Astrocyte (in vitro differentiated cells and primary cell): ENCODE measurements around the gene PAM. TPM values are rescaled to one million over a fixed set of nuclear protein-coding genes. Genes with fewer than 3 reads are reported as not detected.

Experiments
- DNase-seq: peaks from one replicate; pipeline ENCODE4 v3.0.0-alpha.2; 2010; ENCODE audit warnings: low read depth
- FAIRE-seq: peaks from 2 replicates; lab custom pipeline; 2011; peaks lifted over from hg19 to GRCh38; lab: Jason Lieb, UNC
- H2AFZ ChIP-seq: 2 replicates; pipeline ENCODE4 v1.6.0; 2012; ENCODE audit warnings: low read depth, low read length, inconsistent platforms
- H3K27ac ChIP-seq: 2 replicates; pipeline ENCODE4 v1.5.1; 2011; ENCODE audit warnings: low read depth, low read length, inconsistent platforms
- H3K27me3 ChIP-seq: 2 replicates; pipeline ENCODE4 v1.6.0; 2011; ENCODE audit warnings: low read length, inconsistent platforms; ENCODE audit not compliant: insufficient read depth
- H3K36me3 ChIP-seq: 2 replicates; pipeline ENCODE4 v1.5.1; 2011; ENCODE audit warnings: low read length, inconsistent platforms; ENCODE audit not compliant: insufficient read depth
- H3K4me1 ChIP-seq: 2 replicates; pipeline ENCODE4 v1.5.1; 2011; ENCODE audit warnings: low read length, inconsistent platforms; ENCODE audit not compliant: insufficient read depth
- H3K4me2 ChIP-seq: 2 replicates; pipeline ENCODE4 v1.6.0; 2012; ENCODE audit warnings: low read length, inconsistent platforms
- H3K4me3 ChIP-seq: 2 replicates; pipeline ENCODE4 v1.5.1; 2011; ENCODE audit warnings: low read depth, mild to moderate bottlenecking, low read length, inconsistent platforms; ENCODE audit not compliant: insufficient read depth
- H3K79me2 ChIP-seq: 2 replicates; pipeline ENCODE4 v1.6.0; 2012; ENCODE audit warnings: mild to moderate bottlenecking, low read length, inconsistent platforms; ENCODE audit not compliant: insufficient read depth
- H3K9ac ChIP-seq: 2 replicates; pipeline ENCODE4 v1.6.0; 2012; ENCODE audit warnings: mild to moderate bottlenecking, low read length, inconsistent platforms
- H3K9me3 ChIP-seq: 2 replicates; pipeline ENCODE4 v1.5.1; 2012; ENCODE audit warnings: low read depth, mild to moderate bottlenecking, low read length, inconsistent platforms; ENCODE audit not compliant: insufficient read depth
- H4K20me1 ChIP-seq: 2 replicates; pipeline ENCODE4 v1.6.0; 2012; ENCODE audit warnings: low read length, inconsistent platforms; ENCODE audit not compliant: insufficient read depth
- H3K27ac Mint-ChIP-seq: one replicate; pipeline ENCODE4 v1.8.0; 2021; ENCODE audit warnings: mild to moderate bottlenecking, mixed read lengths; ENCODE audit not compliant: unreplicated experiment
- H3K27me3 Mint-ChIP-seq: one replicate; pipeline ENCODE4 v1.8.0; 2021; ENCODE audit warnings: low read depth, mixed read lengths; ENCODE audit not compliant: unreplicated experiment
- H3K36me3 Mint-ChIP-seq: one replicate; pipeline ENCODE4 v1.8.0; 2021; ENCODE audit warnings: low read depth, mixed read lengths; ENCODE audit not compliant: unreplicated experiment
- H3K4me1 Mint-ChIP-seq: one replicate; pipeline ENCODE4 v1.8.0; 2021; ENCODE audit warnings: low read depth, mixed read lengths; ENCODE audit not compliant: unreplicated experiment
- H3K4me3 Mint-ChIP-seq: one replicate; pipeline ENCODE4 v1.8.0; 2021; ENCODE audit warnings: mild to moderate bottlenecking, moderate library complexity, mixed read lengths; ENCODE audit not compliant: unreplicated experiment
- H3K9me3 Mint-ChIP-seq: one replicate; pipeline ENCODE4 v1.8.0; 2021; ENCODE audit warnings: mild to moderate bottlenecking, mixed read lengths; ENCODE audit not compliant: unreplicated experiment
- EZH2 ChIP-seq: IDR thresholded peaks from 2 replicates; pipeline ENCODE4 v1.6.1; 2012; ENCODE audit warnings: mild to moderate bottlenecking, low read length, inconsistent platforms; ENCODE audit not compliant: insufficient read depth
- total RNA-seq: library from RNA; stranded (reverse); gene quantifications from 2 replicates; pipeline ENCODE4 v1.2.1, GENCODE V29; 2021
- TF ChIP-seq, protein P1 (sequence below): IDR thresholded peaks from 2 replicates; pipeline ENCODE4 v1.5.1; 2011; ENCODE audit warnings: low read depth, mild to moderate bottlenecking, inconsistent platforms, low read length, moderate library complexity; ENCODE audit not compliant: insufficient read depth

Gene PAM
- total RNA-seq, 1 donor from 2014 or later = 301 TPM

DNA sequence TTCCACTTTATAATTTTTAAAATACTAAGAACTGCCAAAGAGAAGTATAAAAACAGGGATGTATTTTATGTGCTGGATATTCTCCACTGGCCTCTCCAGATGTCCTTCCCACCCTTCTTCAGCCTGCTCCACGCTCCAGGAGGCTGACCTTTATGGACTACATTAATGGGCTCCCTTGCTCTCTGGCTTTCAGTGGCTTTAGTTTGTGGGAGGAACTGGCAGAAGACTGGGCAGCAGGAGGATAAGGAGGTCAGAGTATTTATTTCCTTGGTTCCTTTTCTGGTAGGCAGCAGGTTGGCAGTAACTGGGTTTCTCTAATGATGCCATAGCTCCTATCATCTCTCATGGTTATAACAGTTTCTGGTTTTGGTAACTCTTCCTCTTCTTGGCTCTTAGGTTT, 133.9 kb downstream of the PAM start:
- DNase-seq = no peak
- Mint-ChIP-seq H3K36me3 (peaks cover 4% of the 10 kb centered on the region), H3K27me3 (no peaks in the 10 kb centered on the region), H3K27ac (no peak overlapping the region), H3K4me1 (no peaks in the 10 kb centered on the region), H3K4me3 (no peak overlapping the region), H3K9me3 (no peaks in the 10 kb centered on the region)
- no peaks in the 10 kb centered on the region for H3K4me1 ChIP-seq
- no peak for TF ChIP-seq EZH2
- TF ChIP-seq, protein P1, sequence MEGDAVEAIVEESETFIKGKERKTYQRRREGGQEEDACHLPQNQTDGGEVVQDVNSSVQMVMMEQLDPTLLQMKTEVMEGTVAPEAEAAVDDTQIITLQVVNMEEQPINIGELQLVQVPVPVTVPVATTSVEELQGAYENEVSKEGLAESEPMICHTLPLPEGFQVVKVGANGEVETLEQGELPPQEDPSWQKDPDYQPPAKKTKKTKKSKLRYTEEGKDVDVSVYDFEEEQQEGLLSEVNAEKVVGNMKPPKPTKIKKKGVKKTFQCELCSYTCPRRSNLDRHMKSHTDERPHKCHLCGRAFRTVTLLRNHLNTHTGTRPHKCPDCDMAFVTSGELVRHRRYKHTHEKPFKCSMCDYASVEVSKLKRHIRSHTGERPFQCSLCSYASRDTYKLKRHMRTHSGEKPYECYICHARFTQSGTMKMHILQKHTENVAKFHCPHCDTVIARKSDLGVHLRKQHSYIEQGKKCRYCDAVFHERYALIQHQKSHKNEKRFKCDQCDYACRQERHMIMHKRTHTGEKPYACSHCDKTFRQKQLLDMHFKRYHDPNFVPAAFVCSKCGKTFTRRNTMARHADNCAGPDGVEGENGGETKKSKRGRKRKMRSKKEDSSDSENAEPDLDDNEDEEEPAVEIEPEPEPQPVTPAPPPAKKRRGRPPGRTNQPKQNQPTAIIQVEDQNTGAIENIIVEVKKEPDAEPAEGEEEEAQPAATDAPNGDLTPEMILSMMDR = no peak
- no peak overlapping the region for H3K27ac ChIP-seq
- H2AFZ ChIP-seq = no peak overlapping the region
- H3K4me3 ChIP-seq = no peak overlapping the region
- no peak overlapping the region for H3K4me2 ChIP-seq
- peaks cover 14% of the 10 kb centered on the region for H4K20me1 ChIP-seq
- no peaks in the 10 kb centered on the region for H3K36me3 ChIP-seq
- H3K9me3 ChIP-seq = no peaks in the 10 kb centered on the region
- no peaks in the 10 kb centered on the region for H3K27me3 ChIP-seq
- H3K9ac ChIP-seq = no peak overlapping the region
- H3K79me2 ChIP-seq = peaks cover 9% of the 10 kb centered on the region
- FAIRE-seq = no peak

DNA sequence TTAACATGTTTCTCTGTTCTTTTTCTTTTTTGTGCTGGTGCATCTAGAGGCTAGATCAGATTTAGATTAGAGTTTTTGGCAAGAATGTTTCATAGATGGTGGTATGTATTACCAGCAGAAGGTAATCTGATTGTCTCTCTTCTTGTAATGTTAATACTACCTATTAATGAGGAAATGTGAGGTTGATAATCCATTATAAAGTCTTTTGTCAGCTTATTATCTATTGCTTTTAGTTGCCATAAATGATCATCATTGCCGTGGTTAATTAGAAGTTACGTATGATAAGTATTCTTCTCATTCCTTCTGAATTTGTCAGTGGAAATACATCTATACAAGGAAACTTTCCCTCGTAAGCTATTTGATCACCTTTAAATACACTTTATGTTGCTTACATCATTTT, 135.0 kb downstream of the PAM start:
- no peak overlapping the region for H2AFZ ChIP-seq
- H3K9me3 ChIP-seq = no peaks in the 10 kb centered on the region
- peak; percentile 26 for FAIRE-seq
- no peak overlapping the region for H3K4me3 ChIP-seq
- H3K4me2 ChIP-seq = no peak overlapping the region
- H3K9me3 Mint-ChIP-seq = no peaks in the 10 kb centered on the region
- peaks cover 8% of the 10 kb centered on the region for H3K79me2 ChIP-seq
- no peaks in the 10 kb centered on the region for H3K27me3 ChIP-seq
- TF ChIP-seq, protein P1 = no peak
- TF ChIP-seq EZH2 = no peak
- no peaks in the 10 kb centered on the region for H3K27me3 Mint-ChIP-seq
- H3K4me3 Mint-ChIP-seq = no peak overlapping the region
- H3K4me1 Mint-ChIP-seq = no peaks in the 10 kb centered on the region
- peaks cover 19% of the 10 kb centered on the region for H4K20me1 ChIP-seq
- peaks cover 4% of the 10 kb centered on the region for H3K36me3 Mint-ChIP-seq
- no peaks in the 10 kb centered on the region for H3K36me3 ChIP-seq
- DNase-seq = no peak
- H3K9ac ChIP-seq = no peak overlapping the region
- no peaks in the 10 kb centered on the region for H3K4me1 ChIP-seq
- no peak overlapping the region for H3K27ac ChIP-seq
- no peak overlapping the region for H3K27ac Mint-ChIP-seq

DNA sequence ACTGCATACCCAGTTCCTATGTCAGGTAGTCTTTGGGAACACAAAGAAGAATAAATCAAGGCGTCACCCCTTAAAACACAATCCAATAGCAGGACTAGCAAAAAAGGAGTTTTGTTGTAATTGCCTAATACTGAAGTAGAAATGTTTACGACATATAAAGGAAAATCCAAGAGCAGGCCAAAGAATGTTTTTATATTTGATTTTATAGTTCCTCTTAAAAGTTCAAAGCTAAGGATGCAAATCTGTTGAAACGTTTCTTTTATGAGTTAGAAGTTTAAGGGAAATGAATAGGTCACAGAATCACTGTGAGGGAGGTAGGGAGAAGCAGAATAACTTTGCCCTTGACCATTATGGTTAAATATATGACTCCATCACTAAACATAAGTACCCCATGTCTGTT, 136.1 kb downstream of the PAM start:
- H3K4me3 Mint-ChIP-seq = no peak overlapping the region

More for the DNA sequence above, 136.1 kb downstream of the PAM start:
- Histone ChIP-seq H3K4me1 (no peaks in the 10 kb centered on the region), H2AFZ (no peak overlapping the region), H3K79me2 (peaks cover 8% of the 10 kb centered on the region), H3K27me3 (no peaks in the 10 kb centered on the region), H3K4me2 (no peak overlapping the region), H3K27ac (no peak overlapping the region), H3K9ac (no peak overlapping the region), H3K4me3 (no peak overlapping the region), H4K20me1 (peaks cover 15% of the 10 kb centered on the region), H3K36me3 (no peaks in the 10 kb centered on the region), H3K9me3 (no peaks in the 10 kb centered on the region)
- H3K9me3 Mint-ChIP-seq = no peaks in the 10 kb centered on the region
- H3K27ac Mint-ChIP-seq = no peak overlapping the region
- peak; percentile 67 for FAIRE-seq
- no peak for TF ChIP-seq EZH2
- TF ChIP-seq, protein P1 = no peak
- no peaks in the 10 kb centered on the region for H3K4me1 Mint-ChIP-seq
- H3K36me3 Mint-ChIP-seq = peaks cover 4% of the 10 kb centered on the region
- no peak for DNase-seq
- no peaks in the 10 kb centered on the region for H3K27me3 Mint-ChIP-seq
